RWPE1 (cell line): ENCODE measurements around the gene CFAP61.

Experiments used
- CTCF ChIA-PET: fragments of 350-600 bp; sonication (Branson Sonifier 250); formaldehyde crosslinking; extraction: SDS; loops from one replicate; lab custom pipeline; 2021; lab: Yijun Ruan, JAX
- POLR2A ChIA-PET: fragments of 400-600 bp; formaldehyde crosslinking; extraction: SDS; loops from one replicate; lab custom pipeline; 2020; ENCODE audit warnings: antibody characterized with exemption; ENCODE audit not compliant: low non-redundant PET; lab: Yijun Ruan, JAX
- DNase-seq: peaks from one replicate; pipeline ENCODE4 v3.0.0; 2012; ENCODE audit warnings: low spot score
- H3K27ac ChIP-seq: fragments of 450-650 bp; 2 replicates; pipeline ENCODE4 v1.5.1; 2017
- TF ChIP-seq, protein P1 (sequence below): fragments of 450-650 bp; conservative IDR thresholded peaks from 2 replicates; pipeline ENCODE4 v1.5.1; 2017; ENCODE audit warnings: low read depth, mild to moderate bottlenecking

The CFAP61 gene

DNA sequence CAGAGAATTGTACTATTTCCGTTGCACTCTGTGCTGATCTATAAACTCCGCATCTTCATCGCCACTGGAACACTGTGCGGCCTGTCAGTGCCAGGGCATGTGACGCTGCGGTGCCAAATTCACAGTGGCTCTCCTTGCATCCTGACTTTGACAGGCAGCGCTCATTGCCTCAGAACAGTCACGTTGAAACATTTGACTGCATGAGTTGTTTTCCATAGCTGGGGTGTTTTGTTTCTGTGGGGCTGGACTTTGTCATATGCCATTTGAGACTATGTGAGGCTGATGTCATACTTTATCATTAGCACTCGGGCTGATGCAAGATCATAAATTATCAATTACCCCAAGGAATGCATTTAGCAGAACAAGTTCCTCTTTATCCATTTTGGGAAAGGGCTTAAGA, 32.7 kb downstream of the CFAP61 start:
- no peak overlapping the region for H3K27ac ChIP-seq
- ChIA-PET CTCF (interaction anchor here (0.6 to 1.1 kb wide), 5 partner anchors 11 to 495 kb away, joined by 3 read pairs; no protein-coding TSS in a partner anchor), POLR2A (no interaction called here)
- TF ChIP-seq, protein P1, sequence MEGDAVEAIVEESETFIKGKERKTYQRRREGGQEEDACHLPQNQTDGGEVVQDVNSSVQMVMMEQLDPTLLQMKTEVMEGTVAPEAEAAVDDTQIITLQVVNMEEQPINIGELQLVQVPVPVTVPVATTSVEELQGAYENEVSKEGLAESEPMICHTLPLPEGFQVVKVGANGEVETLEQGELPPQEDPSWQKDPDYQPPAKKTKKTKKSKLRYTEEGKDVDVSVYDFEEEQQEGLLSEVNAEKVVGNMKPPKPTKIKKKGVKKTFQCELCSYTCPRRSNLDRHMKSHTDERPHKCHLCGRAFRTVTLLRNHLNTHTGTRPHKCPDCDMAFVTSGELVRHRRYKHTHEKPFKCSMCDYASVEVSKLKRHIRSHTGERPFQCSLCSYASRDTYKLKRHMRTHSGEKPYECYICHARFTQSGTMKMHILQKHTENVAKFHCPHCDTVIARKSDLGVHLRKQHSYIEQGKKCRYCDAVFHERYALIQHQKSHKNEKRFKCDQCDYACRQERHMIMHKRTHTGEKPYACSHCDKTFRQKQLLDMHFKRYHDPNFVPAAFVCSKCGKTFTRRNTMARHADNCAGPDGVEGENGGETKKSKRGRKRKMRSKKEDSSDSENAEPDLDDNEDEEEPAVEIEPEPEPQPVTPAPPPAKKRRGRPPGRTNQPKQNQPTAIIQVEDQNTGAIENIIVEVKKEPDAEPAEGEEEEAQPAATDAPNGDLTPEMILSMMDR: no peak
- no peak for DNase-seq

DNA sequence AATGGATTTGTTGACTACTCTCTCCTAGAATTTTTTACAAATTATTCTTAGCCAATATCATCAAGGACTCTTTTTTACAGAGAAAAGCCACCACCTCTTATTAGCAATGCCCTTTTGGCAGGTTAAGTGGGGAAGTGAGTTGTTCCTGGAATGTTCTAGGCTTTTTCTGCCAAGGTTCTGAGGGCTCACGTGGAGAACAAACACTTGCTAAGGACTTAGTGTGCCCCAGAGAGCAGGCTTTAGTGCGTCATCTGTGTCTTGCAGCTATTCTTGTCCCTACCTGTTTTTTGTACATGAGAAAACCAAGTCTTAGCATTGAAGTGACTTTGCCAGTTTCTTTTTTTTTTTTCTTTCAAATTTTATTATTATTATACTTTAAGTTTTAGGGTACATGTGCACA, 33.5 kb downstream of the CFAP61 start:
- CTCF ChIA-PET: interaction anchor here (0.6 kb wide), 1 partner anchor 68 kb away, joined by 3 read pairs; no protein-coding TSS in a partner anchor
- TF ChIP-seq, protein P1: no peak
- POLR2A ChIA-PET: no interaction called here
- peak; percentile 7 for DNase-seq
- H3K27ac ChIP-seq: no peak overlapping the region

DNA sequence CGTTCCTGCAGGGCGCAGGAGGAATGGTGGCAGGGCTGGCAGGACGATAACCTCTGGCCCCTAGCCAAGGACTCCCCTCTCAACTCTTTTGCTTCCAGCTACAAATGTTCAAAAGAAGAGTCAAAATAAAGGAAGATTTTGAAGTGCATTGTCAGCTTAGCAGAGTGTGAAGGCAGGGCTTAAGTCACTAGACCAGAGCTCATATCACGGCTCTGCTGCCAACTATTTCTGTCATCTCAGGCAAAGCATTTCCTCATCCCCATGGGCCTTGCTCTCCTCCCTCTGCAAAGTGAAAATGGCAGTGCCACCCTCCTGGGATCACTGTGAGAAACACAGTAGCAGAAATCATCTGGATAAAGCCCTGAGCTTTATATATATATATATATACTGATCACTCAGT, 36.7 kb downstream of the CFAP61 start:
- ChIA-PET POLR2A (no interaction called here), CTCF (interaction anchor here (0.7 kb wide), 1 partner anchor 384 kb away, joined by 4 read pairs; no protein-coding TSS in a partner anchor)
- no peak overlapping the region for H3K27ac ChIP-seq
- TF ChIP-seq, protein P1: no peak
- no peak for DNase-seq

DNA sequence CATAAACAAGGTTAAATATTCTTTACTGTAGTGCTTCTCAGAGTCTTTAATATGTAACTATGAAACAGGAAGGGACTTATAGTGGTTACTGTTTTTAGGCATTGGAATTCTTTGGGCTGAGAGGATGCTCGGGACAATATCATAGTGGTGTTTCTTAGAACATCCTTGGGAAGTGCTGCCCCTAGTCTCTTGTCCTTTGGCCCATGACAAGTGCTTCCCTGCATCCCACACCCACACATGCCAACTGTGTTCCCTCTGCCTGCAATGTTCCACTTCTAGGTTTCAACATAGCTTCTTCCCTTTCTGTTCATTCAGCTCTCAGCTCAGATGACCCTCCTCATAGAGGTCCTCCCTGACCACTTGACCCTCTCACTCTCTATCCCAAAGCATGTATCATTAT, 37.6 kb downstream of the CFAP61 start:
- H3K27ac ChIP-seq: no peak overlapping the region
- ChIA-PET CTCF (interaction anchor here (0.7 kb wide), 1 partner anchor 489 kb away, joined by 5 read pairs; no protein-coding TSS in a partner anchor), POLR2A (no interaction called here)
- TF ChIP-seq, protein P1: no peak
- no peak for DNase-seq

DNA sequence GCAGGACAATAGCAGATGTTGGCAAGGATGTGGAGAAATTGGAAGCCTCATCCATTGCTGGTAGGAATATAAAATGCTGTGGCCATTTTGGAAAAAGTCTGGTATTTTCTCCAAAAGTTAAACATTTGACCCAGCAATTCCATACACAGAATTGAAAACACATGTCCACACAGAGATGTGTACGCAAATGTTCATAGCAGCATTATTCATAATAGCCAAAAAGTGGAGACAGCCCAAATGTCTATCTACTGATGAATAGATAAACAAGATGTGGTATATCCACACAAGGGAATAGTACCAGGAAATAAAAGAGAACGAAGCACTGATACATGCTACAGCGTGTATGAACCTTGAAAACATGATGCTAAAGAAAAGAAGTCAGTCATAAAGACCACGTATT, 40.5 kb downstream of the CFAP61 start:
- ChIA-PET POLR2A (no interaction called here), CTCF (no interaction called here)
- no peak for DNase-seq
- no peak overlapping the region for H3K27ac ChIP-seq
- TF ChIP-seq, protein P1: no peak

DNA sequence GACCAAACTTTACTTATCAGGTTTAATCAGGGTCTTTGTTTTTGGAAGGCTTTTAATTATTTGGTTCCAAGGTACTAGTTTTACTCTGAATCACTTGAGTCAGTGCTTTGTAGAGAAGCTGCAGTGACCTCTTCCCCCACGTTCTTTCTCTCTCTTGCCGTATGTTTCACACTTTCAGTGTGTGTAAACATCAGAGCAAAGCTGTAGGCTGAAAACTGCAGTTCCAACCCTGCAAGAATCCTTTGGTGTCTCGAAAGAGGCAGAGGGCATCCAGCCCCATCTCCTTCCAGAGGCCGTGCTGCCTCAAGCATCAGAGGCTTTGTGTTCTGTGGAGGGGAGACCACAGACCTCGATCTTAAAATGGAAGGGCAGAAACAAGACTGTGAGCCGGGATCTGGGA, 42.1 kb downstream of the CFAP61 start:
- DNase-seq: no peak
- TF ChIP-seq, protein P1: no peak
- CTCF ChIA-PET: no interaction called here
- POLR2A ChIA-PET: no interaction called here
- no peak overlapping the region for H3K27ac ChIP-seq
